ENCODE data around the gene BAHD1.
"Not testable (repeated sequence)": the region's sequence is repeated elsewhere in the genome, so short reads cannot be mapped to it uniquely, and the experiment has no call there.

The BAHD1 gene

GRCh38 chr15:40443255-40443654 is 2.5 kb downstream of the BAHD1 start:
- DNase-seq = no peak

DNA sequence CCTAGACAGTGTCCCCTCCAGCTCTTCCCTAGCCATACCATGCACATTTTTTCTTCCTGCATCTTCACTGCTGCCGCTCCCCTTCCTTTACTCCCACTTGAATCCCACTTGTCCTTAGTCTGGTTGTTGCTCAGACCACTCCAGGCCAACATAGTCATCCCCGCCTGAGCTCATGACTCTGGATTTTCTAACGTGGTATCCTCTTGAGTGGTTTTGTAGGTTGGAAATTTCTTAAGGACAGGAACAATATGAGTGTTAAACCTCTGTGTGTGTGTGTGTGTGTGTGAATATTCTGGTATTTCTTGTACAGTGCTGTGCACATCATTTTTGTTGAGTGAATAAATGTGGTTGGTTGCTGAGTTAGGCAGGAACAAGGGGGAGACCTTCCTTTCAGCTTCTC is 3.1 kb downstream of the BAHD1 start:
- no peak for DNase-seq

DNA sequence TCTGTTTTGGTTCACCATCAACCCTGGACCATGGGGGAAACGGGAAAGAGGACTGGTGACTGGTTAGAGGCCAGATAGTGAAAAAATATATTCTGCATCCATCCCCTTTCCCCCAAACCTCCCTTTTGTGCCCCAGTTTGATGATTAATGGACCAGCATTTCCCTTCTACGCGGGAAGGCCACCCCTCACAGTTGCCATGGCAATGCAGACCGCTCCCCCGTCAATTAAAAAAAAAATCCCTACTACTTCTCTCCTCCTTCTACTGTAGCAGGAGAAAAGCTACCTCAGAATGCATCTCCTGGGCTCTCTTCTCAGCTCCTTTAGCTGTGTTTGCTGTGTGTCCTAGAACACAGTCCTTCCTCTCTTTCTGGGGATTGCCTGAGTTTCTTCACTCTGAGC is 4.0 kb downstream of the BAHD1 start:
- no peak for DNase-seq

DNA sequence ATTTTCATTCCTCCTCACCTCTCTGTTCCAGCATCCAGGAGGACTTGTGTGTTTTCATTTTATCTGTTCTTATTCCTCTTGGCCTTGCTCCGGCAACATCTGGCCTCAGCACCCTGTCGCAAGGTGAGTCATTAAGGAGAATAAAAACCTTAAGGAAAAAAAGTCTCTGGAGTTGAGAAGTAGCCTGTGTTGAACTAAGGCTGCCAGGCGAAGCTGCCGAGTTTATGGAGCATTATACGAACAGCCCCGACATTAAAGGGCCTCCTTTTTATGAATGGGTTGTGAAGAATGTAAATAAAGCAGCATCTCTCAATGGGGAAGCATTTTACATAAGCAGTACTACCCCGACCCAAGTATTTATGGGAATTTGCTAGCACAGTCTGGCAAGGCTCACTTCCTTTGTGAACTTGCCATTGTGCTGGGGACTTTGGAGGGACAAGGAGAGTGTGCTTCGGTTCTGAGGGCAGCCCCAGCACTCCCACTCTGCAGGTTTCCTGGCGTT is 4.7 kb downstream of the BAHD1 start:
- no peak for DNase-seq

DNA sequence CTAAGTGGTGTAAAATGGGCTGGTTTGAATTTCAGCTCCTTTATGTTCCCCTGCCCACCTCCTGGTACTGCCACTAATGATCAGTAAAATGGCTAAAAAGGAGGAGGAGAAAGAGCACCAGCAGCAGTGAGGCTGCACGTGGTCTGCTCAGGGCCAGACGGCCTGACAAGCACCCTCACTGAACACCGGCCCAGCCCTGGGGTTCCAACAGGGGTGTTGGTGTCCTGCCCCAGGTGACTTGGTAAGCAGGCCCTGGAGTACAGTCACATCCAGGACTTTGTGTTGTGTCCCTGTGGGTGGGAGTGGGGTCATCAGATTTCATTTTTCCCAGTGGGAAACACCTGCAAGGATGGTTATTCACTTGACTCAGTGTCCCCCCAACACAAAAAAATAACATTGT is 5.4 kb downstream of the BAHD1 start:
- no peak for DNase-seq

DNA sequence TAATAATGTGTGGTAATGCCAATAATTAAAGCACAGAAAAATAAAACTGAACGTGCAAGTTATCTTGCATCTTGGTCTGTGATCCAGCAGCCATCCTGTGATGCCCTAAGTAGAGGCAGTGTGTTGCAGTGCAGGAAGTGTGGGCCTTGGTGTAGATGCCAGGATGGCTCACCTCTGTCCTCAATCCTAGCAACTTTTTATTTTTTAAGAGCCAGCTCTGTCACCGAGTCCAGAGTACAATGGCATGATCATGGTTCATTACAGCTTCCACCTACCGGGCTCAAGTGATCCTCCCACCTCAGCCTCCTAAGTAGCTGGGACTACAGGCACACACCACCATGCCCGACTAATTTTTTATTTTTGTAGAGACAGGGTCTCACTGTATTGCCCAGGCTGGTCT is 7.6 kb downstream of the BAHD1 start:
- no peak for DNase-seq

- DNase-seq = no peak
Measured at GRCh38 chr15:40449275-40449674, 8.5 kb downstream of the BAHD1 start.

DNA sequence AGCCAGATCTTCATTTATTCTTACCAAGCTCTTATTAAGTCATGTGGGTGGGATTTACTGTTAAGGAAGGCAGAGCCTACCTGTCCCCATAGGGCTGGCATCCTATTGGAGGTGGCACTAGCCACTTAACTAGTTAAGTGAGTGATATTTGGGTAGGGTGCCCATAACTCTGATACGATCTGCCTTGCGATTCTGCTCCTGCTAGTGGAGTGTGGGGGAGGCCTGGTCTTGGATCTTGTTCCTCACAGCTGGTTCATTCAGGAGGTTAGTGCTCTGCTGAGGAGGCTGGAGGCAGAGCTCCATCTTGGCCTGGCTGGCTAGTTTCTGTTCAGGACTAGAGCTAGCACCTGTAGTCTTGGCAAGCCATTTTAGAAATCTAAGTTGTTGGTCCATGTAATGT is 9.3 kb downstream of the BAHD1 start:
- DNase-seq = no peak

- DNase-seq = no peak
Measured at GRCh38 chr15:40451527-40452158, 10.9 kb downstream of the BAHD1 start.

- DNase-seq = no peak
Measured at GRCh38 chr15:40452296-40453090, 11.7 kb downstream of the BAHD1 start.

GRCh38 chr15:40453941-40454340 is 13.2 kb downstream of the BAHD1 start:
- not testable (repeated sequence) for DNase-seq

- peak in 1 of 56 donors; percentile 14 for DNase-seq
Measured at GRCh38 chr15:40454904-40455391, 14.2 kb downstream of the BAHD1 start.

GRCh38 chr15:40456299-40456712 is 15.6 kb downstream of the BAHD1 start:
- peak in 1 of 56 donors; percentile 13 for DNase-seq

DNA sequence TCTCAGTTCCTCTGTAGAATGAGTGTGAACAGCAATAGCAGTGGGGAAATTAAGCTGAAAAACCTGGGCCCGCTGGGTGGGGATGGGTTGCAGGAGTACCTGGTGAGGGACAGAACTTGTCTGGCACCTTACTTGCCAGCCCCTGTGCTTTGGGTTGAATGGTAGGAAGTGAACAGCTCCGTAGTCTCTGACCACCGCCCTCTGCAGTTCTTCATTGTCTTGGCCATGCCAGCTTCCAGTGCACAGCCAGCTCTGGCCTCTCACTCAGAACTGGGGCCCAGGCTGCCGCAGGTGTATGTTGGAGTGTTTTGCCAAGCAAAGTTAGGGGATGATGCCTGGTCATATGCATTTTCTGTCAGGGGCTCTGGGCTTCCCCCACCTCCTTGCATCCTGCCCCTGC is 16.0 kb downstream of the BAHD1 start:
- no peak for DNase-seq

- DNase-seq = no peak
Measured at GRCh38 chr15:40458495-40459371, 18.0 kb downstream of the BAHD1 start.

- DNase-seq = no peak
Measured at GRCh38 chr15:40459391-40460015, 18.8 kb downstream of the BAHD1 start.

- DNase-seq = no peak
Measured at GRCh38 chr15:40460404-40460803, 19.7 kb downstream of the BAHD1 start.

DNA sequence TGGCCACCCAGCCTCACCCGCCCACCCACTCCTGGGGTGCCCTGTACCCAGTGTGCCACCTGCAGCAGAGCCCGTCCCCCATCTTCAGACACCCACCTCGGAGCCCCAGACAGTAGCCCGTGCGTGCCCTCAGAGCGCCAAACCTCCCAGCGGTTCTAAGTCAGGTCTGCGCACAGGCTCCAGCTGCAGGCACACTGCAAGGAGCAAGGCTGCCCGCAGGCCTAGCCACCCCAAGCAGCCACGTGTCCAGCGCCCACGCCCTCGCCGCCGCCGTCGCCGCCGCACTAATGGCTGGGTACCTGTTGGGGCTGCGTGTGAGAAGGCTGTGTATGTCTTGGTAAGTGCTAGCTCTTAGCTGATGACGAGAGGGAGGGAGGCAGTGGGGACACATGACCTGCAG is 21.2 kb downstream of the BAHD1 start:
- no peak for DNase-seq

DNA sequence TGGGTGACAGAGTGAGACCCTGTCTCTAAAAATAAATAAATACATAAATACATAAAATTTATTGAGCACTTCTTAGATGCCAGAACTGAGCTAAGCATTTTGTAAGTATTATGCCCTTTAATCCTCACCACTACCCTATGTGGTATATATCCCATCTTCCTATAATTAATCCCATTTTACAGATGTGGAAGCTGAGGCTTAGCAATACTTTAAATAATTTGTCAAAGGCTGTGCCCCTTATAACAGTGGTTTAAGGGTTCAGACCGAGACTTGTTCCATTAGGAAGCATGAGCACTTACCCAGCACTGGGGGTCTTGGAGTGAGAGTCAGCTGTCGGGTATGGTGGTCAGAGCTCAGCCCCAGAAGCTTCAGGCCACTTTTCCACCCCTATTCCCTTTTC is 22.5 kb downstream of the BAHD1 start:
- DNase-seq = no peak

DNA sequence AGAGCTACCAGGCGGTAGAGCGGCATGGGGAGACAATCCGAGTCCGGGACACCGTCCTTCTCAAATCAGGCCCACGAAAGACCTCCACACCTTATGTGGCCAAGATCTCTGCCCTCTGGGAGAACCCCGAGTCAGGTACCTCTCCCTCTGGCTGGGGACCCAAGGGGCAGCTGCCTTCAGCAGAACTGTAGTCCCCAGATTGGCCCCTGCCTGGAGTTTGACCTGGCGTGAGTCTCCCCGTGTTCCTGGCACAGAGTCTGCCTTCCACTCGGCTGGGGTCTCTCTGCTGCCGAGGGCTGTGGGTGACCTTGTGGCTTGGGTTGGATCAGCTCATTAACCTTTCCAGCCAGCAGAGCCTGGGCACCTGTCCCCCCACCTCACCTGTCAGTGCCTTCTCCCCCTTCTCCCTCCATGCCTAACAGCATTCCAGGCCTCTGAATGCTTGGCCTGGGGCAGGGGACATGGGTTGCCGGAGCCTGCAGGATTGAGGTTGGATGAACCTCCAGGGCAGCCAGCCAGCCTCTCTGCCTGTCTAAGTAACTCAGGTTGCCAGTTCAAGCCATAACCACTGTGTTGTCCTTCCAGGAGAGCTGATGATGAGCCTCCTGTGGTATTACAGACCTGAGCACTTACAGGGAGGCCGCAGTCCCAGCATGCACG is 23.3 kb downstream of the BAHD1 start:
- no peak for DNase-seq

Measured in nucleus accumbens (tissue), 56 donors.